GM12873 (cell line): ENCODE data around the gene KRTAP12-4.

ENCODE experiments used
- CTCF ChIP-seq: IDR thresholded peaks from 2 replicates; pipeline ENCODE4 v1.5.1; 2012; ENCODE audit warnings: low read depth, mild to moderate bottlenecking, moderate library complexity, low read length, control low read depth; ENCODE audit not compliant: insufficient read depth; ENCODE audit errors: missing control alignments

Gene KRTAP12-4

DNA sequence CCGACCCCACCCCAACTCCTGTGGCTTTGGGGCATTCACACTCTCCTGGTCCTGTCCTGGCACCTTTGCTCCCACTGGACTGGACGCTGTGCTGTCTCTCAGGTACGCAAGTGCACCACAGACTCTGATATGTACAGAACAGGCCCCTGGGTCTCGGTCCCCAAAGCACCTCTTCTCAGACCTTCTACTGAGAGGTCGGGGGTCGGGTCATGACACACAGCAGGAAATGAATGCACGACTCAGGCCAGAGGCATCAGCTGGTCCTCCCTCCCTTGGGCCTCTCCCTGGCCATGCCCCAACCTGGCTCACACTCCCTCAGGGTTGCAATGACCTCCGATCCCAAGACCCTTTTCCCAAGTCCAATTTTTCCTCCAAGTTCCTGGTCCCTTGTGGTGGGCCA lies 40.7 kb upstream of the KRTAP12-4 start:
- no peak for TF ChIP-seq CTCF

DNA sequence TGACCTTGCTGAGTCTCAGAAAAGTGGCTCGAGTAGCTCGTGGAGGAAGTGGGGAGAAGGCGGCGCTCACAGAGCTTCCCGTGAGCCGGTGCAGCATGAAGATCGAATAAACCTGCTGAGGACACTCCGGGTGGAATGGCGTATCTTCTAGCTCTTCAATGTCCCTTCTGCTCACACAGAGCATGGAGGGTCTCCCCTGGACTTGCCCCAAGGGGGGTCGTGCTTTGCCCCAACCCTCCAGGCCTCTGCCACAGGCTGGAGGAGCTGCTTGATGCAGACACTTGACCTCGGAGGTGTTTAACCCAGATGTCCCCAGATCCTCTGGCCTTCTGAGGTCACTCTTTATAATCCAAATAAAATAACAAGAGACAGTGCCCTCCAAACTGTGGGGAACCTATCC lies 40.3 kb upstream of the KRTAP12-4 start:
- no peak for TF ChIP-seq CTCF

DNA sequence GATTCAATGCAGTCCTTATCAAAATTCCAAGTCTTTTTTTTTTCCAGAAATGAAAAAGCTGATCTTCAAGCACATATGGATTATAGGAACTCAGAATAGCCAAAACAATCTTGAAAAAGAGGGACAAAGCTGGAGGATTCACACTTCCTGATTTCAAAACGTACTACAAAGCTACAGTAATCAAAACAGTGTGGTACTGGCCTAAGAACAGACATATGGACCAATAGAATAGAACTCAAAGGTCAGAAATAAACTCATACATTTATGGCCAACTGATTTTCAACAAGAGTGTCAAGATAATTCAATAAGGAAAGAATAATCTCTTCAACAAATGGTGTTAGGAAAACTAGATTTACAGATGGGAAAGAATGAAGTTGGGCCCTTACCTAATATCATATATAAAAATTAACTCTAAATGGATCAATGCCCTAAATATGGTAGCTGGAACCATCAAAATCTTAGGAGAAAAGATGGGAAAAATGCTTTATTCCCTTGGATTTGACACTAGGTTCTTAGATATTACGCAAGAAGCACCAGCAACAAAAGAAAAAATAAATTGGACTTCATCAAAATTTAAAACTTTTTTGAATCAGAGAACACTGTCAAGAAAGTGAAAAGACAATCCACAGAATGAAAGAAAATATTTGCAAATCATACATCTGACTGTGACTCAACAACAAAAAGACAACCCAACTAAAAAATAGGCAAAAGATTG lies 38.5 kb upstream of the KRTAP12-4 start:
- no peak for TF ChIP-seq CTCF

GRCh38 chr21:44691686-44692085 lies 37.2 kb upstream of the KRTAP12-4 start:
- no peak for TF ChIP-seq CTCF

DNA sequence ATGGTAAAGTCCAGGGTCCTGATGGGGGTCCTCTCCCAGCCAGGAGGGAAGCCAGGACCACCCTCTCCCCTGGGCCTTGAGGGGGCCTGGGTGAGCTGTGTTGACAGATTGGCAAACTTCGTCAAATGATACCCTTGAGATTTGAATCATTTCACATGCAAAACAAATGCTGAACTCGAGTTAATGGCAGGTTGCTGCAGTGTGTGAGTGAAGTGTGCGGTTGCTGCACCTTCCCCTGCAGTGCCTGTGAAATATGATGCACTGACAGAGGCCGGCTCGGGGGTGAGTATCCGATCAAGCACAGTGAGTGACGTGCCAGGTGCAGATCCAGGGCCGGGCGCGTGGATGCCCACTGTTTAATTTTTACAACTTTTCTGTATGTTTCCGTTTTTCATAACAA lies 33.2 kb upstream of the KRTAP12-4 start:
- TF ChIP-seq CTCF: no peak

- no peak for TF ChIP-seq CTCF
Observed at GRCh38 chr21:44686843-44687561, 32.5 kb upstream of the KRTAP12-4 start.

DNA sequence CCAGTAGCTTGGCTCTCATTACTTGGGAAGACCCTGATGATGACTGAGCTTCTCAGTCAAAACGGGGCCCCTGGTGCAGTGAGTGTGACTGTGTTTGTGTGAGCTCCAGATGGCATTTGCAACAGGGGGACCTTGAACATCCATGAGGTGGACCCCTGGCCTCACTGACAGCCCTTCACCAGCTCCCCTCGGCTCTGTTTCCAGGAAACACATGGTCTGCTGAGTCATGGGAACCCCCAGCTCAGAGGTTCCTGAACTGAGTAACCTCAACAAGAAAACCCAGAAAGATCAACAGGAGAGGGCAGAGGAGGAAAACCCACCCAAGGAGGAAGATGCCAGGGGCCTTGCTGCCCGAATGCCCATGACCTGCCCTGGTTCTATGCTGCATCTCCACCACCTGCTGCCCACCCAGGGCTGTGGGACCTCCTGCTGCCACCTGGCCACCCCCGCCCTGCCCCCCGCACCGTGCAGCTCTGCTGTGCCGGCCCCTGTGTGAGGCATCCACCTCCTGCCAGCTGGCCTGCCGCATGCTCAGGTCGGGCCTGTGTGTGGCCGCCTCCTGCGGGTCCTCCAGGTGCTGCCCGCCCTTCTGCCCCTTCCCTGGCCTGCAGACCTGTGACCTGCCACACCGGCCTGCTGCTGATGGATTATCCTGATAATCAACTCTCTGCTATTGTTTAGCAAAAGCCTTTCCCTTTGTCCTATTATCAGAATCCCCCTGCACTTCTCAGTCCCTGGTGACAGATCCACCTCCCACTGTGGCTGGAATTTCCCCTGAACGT lies 31.7 kb upstream of the KRTAP12-4 start:
- TF ChIP-seq CTCF: no peak
